ENCODE results near the gene AKAP1. TPM values are rescaled to one million over a fixed set of nuclear protein-coding genes. Genes with fewer than 3 reads are reported as not detected.

The AKAP1 gene
- total and polyA plus RNA-seq, 9 of the 15 experiments (the other 6 are each of a cell fraction or from before 2014, with no cell fraction given): 12.9 to 63.8 (median 36.4) TPM

- no peak overlapping the region; the same call in 2 of the 3 replicates for H3K27ac ChIP-seq (ENCODE audit: extremely low read depth, low read depth, low read length)
- in situ Hi-C loops (cut with MboI): loop anchor here (5.0 kb wide), 1 partner anchor 92 kb away; no protein-coding TSS in a partner anchor
- BruUV-seq (replicated peaks): no TSS peak
These were observed 24.5 kb downstream of the AKAP1 start for GRCh38 chr17:57109393-57110151.

More at GRCh38 chr17:57109393-57110151, 24.5 kb downstream of the AKAP1 start:
- no peak overlapping the region for H3K4me2 ChIP-seq (ENCODE audit: insufficient read depth, low read length)
- no peaks in the 10 kb centered on the region; the same call in 1 of the 2 replicates for H4K20me1 ChIP-seq (replicated peaks; ENCODE audit: control insufficient read depth, insufficient read depth, low read length)
- peaks cover 33 to 47% of the 10 kb centered on the region in 2 experiments for H3K4me1 ChIP-seq (replicated peaks in 1 of 2; ENCODE audit: control insufficient read depth in 2 of 2, insufficient read depth in 2 of 2, low read length in 2 of 2)
- intact Hi-C loops (cut with micrococcal nuclease): loop anchor here (5.0 to 10.0 kb wide), 2 partner anchors 102 to 285 kb away; no protein-coding TSS in a partner anchor
- WGBS (ENCODE audit: insufficient coverage, low coverage, missing lambda C conversion rate): 90% methylated on average over 12 of the region's 14 CpGs
- H3K27me3 ChIP-seq (ENCODE audit: control insufficient read depth in 2 of 2, insufficient read depth in 2 of 2, low read length in 2 of 2): no peaks in the 10 kb centered on the region
- H3K9ac ChIP-seq (ENCODE audit: insufficient read depth in 1 of 2, low read depth in 2 of 2, low read length in 2 of 2): peak overlapping the region in 1 of 2 experiments; percentile 39; a peak in 1 of 4 replicates
- no peaks in the 10 kb centered on the region for H3K9me3 ChIP-seq (replicated peaks; ENCODE audit: control insufficient read depth, insufficient read depth, low read depth, low read length)
- peaks cover 83% of the 10 kb centered on the region for H3K36me3 ChIP-seq (ENCODE audit: control insufficient read depth, insufficient read depth, low read length)
- ATAC-seq (peak; percentile 36), FAIRE-seq (no peak), DNase-seq (ENCODE audit: extremely low read depth in 1 of 4, low spot score in 3 of 4) (no peak)
- no peak overlapping the region for H2AFZ ChIP-seq (ENCODE audit: low read depth, low read length)
- TF ChIP-seq ZNF584 (CRISPR knock-in tag; IDR thresholded peaks at IDR 0.05; ENCODE audit: low read depth) (peak; percentile 35), CTCF (IDR thresholded peaks at IDR 0.05 in 2 of 3, conservative IDR thresholded peaks at IDR 0.05 in 1 of 3; ENCODE audit: insufficient read depth in 2 of 3, low read depth in 1 of 3, low read length in 3 of 3) (peak; percentile 14 to 24 (median 18); a peak in 3 of 6 replicates), SFPQ (IDR thresholded peaks at IDR 0.05; ENCODE audit: low read depth, low read length) (no peak)
- no peak overlapping the region for H3K4me3 ChIP-seq
- ChIA-PET POLR2A (interaction anchor here (1.0 to 1.8 kb wide), 5 partner anchors 7 to 199 kb away, joined by 3 to 7 read pairs (median 4); no protein-coding TSS in a partner anchor), CTCF (ENCODE audit: low intra/inter-chr PET ratio) (no interaction called here)
- peaks cover 12% of the 10 kb centered on the region for H3K9me1 ChIP-seq (ENCODE audit: control insufficient read depth, insufficient read depth, low read length)
- H3K79me2 ChIP-seq (ENCODE audit: control insufficient read depth, insufficient read depth, low read length): peaks cover 30% of the 10 kb centered on the region

All from K562 (cell line).